Measurements from ENCODE around the gene AMFR.
"Not testable (repeated sequence)": the region's sequence is repeated elsewhere in the genome, so short reads cannot be mapped to it uniquely, and the experiment has no call there.

AMFR gene

GRCh38 chr16:56387396-56387795 lies 37.9 kb downstream of the AMFR start:
- DNase-seq, result no peak

GRCh38 chr16:56384074-56384721 lies 41.1 kb downstream of the AMFR start:
- no peak for DNase-seq

DNA sequence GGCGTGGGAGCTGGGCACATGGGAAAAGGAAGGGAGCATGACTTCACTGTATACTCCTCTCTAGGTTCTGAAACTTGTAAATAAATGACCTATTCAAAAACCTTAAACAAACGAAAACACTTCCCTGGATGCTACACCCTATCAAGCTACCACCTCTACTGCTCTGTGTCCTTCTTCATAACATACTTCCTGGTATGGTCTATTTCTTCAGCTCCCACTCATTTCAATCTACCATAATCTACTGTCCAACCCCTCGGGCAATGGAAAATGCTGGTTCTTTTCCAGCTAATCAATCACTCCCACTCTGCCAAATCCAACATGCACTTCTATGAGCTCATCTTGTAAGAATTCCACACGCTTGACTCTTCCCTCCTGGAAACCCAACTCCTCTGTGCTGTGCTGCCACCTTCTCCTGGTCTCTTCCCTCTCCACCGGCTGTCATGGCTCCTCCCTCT lies 42.4 kb downstream of the AMFR start:
- DNase-seq, result no peak

DNA sequence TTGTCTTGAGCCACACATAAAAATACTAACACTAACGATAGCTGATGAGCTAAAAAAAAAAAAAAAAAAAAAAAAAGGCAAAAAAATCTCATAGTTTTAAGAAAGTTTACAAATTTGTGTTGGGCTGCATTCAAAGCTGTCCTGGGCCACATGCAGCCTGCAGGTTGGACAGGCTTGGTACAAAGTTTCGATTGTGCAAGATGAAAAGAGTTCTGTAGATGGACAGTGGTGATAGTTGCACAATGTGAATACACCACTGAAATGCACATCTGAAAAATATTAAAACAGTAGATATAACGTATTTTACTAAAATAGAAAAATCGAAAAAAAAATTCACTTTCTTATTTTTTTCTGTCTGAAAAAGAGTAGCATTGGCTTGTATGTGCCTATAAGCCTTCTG lies 42.9 kb downstream of the AMFR start:
- no peak for DNase-seq

DNA sequence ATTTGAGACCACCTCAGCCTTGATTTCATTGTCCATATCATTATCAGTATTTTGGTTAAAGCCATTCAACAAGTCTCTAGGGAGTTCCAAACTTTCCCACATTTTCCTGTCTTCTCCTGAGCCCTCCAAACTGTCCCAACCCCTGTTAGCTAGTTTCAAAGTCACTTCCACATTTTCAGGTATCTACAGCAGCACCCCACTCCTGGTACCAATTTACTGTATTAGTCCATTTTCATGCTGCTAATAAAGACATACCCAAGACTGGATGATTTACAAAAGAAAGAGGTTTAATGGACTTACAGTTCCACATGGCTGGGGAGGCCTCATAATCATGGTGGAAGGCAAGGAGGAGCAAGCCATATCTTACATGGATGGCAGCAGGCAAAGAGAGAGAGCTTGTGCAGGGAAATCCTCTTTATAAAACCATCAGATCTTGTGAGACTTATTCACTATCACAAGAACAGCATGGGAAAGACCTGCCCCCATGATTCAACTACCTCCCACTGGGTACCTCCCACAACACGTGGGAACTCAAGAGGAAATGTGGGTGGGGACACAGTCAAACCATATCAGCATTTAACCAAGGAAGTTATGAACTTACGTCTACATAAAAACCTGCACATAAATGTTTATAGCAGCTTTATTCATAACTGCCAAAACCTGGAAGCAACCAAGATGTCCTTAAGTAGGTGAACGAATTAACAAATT lies 44.4 kb downstream of the AMFR start:
- not testable (repeated sequence) for DNase-seq

GRCh38 chr16:56379044-56379443 lies 46.3 kb downstream of the AMFR start:
- not testable (repeated sequence) for DNase-seq

DNA sequence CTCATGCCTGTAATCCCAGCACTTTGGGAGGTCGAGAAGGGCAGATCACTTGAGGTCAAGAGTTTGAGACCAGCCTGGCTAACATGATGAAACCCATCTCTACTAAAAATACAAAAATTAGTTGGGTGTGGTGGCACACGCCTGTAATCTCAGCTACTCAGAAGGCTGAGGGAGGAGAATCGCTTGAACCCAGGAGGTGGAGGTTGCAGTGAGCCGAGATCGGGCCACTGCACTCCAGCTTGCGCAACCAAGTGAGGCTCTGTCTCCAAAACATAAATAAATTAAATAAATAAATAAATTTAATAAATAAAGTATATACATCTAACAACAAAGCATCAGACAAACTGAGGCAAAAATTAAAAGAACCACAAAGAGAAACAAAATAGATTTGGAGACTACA lies 49.6 kb downstream of the AMFR start:
- not testable (repeated sequence) for DNase-seq

DNA sequence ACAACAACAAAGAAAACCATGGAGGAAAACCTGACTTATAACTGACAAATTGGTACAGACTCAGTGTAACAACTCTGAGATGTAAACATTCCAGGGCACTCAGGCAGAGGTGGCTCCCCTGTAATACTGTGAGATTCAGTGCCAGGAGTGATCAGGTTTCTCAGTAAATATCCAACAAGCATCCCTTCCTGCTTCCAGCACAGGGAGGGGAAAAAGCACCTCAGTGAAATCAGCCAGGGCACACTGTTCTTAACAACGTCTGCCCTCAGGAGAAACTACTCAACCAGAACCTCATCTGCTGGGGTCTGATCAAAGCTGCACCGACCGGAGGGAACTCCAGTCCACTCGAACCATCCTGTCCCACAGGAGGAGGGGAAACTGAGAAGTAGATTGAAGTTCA lies 52.3 kb downstream of the AMFR start:
- no peak for DNase-seq

DNA sequence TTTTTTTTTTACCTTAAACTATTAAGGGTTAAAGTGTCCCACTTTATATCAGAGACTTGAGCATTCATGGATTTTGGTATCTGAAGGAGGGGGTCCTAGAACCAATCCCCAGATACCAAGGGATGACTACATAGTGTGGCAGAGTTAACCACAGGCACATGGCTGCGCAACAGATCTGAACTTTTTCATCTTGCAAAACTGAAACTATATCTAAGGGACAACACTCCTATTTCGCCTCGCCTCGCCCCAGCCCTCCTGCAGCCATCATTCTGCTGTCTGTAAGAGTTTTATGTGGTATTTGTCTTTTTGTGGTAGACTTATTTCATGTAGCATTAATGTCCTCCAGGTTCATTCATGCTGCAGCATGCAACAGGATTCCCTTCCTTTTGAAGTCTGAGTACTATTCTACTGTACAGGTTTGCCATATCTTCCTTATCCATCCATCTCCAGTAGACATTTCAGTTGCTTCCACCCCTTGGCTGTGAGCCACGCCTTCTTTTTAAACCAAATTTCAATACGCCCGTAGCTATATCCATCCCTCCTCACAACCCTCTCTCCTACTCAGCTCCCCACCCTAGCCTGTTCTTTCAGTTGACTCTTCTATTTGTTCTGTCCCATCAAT lies 53.2 kb downstream of the AMFR start:
- DNase-seq, result peak; percentile 14

- DNase-seq, result no peak
These were observed 53.7 kb downstream of the AMFR start for GRCh38 chr16:56371660-56371937.

GRCh38 chr16:56370875-56371659 lies 54.3 kb downstream of the AMFR start:
- no peak for DNase-seq

DNA sequence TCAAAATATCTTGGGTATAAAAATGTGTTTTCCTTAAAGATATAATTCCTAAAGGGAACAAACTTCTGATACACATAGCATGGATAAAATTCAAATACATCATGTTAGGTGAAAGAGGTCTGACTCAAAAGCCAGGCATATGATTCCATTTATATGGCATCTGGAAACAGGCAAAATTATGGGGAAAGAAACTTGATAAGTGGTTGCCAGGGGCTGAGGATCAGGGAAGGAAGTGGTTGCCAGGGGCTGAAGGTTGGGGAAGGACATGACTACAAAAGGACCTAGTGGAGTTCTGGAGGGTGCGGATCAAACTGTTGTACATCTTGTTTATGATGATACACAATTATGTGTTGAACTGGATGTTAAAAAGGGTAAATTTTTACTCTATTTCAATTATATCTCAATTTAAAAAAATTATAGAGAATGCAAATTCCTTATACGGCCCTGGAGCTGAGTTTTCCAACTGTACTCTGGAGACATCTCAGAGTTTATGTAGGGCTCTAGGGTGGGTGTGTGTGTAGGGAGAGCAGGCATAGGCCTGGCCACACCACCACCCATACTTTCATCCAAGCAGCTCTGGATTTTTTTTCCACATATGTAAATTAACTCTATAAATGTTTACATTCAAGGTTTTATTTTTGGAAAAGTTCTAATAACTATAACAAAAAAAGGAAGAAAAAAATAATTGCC lies 55.0 kb downstream of the AMFR start:
- no peak for DNase-seq

DNA sequence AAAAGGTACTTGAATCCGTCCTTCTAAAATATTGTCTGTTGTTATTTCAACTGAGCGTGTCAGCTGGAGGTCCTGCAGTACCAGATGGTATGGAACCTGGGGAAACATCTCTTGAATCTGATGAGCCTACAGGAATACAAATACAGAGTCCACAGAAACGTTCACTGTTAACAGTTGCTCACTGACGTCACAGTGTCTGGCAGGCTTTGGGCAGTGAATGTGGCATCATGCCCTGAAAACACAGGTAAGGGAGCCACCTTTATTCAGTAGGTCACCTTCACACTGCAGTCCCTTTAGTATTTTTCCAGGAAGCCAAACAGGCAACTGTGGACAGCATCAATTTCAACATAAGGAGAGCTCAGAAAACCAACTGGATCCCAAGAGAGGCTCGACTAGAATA lies 56.1 kb downstream of the AMFR start:
- no peak for DNase-seq

DNA sequence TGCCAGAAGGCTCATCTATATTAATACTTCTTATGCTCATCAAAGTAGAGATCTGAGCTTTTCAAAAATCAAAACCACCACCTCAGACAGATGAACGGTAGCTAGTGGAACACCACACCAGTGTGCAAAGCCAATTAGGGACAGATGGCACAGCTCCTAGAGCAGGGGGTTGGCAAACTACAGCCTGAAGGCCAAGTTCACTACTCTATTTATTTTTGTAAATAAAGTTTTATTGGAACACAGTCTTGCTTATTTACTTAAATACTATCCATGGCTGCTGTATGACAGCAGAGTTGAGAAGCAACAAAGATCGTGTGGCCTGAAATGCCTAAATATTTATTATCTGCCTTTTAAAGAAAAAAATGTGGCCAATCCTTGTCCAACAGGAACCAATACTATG lies 56.8 kb downstream of the AMFR start:
- DNase-seq, result no peak

DNA sequence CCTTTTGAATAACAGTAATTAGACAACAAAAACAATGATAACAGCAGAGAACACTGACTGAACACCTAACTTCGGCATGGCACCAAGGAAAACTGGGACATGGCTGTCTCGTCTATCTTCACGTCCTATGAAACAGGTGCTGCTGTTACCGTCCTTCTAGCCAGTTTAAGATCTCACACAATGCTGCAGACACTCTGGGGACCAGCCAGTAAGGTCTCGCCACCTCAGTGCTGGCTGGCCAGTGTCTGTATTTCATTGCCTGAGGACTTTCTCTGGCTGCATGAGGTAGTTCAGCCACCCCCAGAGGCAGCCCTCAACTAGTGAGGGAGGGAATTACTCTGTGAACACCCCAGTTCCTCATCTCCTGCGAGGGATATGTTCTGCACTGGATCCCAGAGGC lies 57.6 kb downstream of the AMFR start:
- no peak for DNase-seq

DNA sequence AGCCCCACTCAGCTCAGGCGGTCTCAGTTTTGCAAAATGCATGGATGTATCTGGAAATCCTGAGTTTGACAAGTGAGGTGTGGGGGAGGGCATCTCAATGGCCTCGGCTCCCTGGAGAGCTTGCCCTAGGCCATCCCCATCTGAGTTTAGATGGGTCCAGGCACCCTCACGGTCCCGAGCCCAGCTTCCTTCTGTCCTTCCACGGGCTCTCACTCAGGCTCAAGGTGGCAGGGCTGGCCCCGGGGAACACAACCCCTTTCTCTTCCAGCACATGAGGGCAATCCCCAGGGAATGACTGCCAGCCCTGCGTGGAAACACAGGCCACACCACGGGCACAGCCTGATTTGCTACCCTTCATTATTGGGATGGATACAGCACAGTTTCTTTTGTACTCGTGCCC lies 58.4 kb downstream of the AMFR start:
- DNase-seq, result no peak

- no peak for DNase-seq
These were observed 59.8 kb downstream of the AMFR start for GRCh38 chr16:56365552-56365951.

DNA sequence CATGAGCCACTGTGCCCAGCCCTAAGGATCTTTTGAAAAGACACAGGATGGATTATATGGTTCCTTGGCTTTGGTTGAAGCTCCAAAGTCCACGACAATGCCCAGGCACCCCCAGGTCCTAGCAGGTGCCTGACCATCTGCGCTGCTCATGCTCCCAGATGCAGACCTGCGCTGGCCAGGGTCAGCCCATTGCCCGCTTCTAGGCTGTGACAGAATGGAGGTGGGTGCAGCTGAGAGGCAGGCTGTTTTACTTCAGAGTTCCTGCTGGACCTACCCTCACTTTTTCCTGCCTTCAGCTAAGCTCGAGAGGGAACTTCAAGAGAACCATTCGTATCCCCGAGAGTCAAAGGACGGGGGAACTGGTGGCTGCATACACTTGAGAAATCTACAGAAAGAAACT lies 60.5 kb downstream of the AMFR start:
- no peak for DNase-seq

DNA sequence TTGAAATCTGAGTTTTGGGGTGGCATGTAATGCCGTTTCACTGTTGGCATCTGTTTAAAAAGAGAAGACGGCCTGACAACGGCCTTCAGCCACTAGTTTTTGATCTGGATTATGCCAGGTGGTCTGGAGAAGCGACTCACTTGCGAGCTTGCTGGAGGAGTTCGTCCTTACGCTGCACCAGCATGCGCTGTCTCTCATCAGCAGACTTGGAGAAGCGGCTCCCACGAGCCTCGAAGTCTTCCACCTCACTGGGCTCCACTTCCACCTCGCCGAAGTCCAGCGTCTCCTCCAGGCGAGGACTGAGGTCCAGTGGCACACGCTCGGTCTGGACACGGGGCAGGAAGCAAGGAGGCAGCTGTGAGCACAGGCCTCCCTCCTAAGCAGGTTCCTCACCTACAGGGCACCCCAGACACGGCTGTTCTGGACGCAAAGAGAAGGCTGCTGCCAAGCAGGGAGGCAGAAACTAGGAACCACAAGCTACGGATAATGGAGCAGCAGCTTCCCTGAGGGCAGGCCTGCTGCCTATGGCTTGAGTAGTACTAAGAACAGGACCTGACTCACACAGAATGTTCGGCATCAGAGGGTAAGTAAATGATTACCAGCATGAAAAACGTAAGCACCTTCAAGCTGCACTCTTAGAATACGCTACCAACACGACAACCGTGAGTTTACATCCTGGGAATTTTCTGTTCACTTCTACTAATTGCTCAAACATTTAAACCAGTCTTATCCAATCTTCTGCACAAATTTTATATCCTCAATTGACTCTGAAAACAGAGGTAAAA lies 61.4 kb downstream of the AMFR start:
- no peak for DNase-seq

DNA sequence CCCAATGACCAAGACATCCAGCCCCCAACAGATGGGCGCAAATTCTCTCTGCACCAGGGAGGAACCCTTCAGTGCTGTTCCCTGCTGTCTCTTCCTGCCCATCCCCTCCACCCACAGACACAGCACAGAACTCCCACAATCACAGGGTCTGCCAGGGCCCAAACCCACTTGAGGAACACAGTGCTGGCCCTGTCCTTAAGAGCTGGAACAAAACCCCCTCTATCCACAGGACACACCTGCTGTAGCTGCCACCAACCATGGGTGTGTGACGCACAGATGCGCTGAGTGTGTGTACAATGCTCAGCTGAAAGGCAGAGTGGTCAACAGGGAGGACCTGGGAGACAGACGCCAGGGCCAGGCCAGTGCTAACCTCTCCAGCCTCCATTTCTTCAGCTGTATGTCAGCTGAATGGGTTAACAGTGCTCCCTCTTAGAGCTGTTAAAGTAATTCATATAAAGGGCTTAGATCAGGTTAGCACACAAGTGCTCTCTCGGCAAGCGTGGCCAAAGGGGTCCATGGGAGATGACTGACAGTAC lies 62.1 kb downstream of the AMFR start:
- no peak for DNase-seq

- no peak for DNase-seq
These were observed 62.6 kb downstream of the AMFR start for GRCh38 chr16:56362706-56363105.

- no peak for DNase-seq
These were observed 63.2 kb downstream of the AMFR start for GRCh38 chr16:56362057-56362655.
